Stimulated activated CD4-positive, alpha-beta T cell treated with anti-CD3 and anti-CD28 coated beads, TNF-alpha, amount 100 ng/mL, for 4 hours (primary cell): Measurements from ENCODE around the gene MAOB.
A peak's percentile ranks its signal among the peaks of the same experiment; 100 is the strongest.
"Not testable (repeated sequence)": the region's sequence is repeated elsewhere in the genome, so short reads cannot be mapped to it uniquely, and the experiment has no call there.

ENCODE experiments used
- DNase-seq, 3 experiments: peaks; one replicate each; pipeline ENCODE4 v3.0.0-alpha.2; 2020; ENCODE audit warnings: low read depth in 3 of 3

The MAOB gene

DNA sequence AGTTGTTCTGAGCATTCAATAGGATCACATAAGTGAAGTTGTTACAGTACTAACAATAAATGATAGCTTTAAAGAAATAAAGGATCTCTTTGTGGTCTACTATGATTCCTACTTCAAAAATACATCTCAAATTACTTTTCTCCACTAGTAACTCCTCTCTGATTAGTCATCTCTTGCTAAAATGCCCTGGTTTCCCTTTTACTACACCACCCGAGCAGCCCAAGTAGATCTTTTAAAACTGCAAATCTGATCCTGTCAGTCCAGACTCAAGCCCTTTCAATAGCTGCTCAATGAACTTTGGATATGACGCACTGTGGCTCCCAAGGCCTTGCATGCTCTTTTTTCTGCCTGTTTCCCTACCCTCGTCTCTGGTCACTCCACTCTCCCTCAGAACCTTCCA lies 128.6 kb downstream of the MAOB start:
- no peak for DNase-seq

DNA sequence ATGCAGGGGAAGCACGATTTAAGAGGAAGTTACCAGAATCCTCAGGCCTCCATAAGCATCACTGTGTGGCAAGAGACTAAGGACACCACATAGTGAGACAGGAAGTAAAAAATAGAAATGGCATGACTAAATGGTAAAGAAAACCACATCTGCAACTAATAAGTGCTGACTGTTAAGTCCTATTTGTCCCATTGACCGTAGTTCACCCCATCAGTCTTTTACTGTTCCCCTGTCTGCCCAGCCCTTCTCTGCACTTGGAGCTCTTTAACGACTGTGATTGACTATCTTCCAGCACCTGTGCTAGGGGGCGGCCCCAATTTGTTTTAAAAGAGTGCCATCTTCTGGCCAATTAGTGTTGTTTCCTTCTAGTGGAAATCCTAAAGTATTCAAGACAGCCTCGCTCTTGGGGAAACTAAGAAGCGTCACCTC lies 132.0 kb downstream of the MAOB start:
- DNase-seq: peak; percentile 2 to 9 (median 7)

DNA sequence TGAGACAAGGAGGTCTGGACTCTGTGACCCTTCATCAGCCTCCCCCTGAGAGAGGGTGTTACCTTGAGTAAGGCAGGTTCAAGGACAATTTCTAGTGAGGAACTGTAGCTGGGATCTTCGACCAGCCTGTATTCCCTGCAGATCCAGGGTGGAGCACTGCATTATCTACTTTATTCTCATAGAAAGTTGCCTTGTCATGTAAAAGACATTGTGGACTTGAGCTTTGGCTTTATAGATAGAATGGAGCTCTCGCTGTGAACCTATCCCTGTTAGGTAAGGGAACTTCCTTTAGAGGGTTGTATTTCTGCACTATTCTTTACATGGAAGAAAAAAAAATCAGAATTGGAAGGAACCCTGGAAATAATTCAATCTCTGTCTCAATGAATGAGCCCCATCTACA lies 134.8 kb downstream of the MAOB start:
- no peak for DNase-seq

GRCh38 chrX:43745938-43746721 lies 136.1 kb downstream of the MAOB start:
- DNase-seq: no peak

DNA sequence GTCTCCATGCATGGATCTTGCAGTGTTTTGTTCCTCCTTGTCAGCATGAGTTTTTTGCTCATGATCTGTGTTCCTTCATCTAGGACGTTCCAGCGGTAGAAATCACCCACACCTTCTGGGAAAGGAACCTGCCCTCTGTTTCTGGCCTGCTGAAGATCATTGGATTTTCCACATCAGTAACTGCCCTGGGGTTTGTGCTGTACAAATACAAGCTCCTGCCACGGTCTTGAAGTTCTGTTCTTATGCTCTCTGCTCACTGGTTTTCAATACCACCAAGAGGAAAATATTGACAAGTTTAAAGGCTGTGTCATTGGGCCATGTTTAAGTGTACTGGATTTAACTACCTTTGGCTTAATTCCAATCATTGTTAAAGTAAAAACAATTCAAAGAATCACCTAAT lies 138.0 kb downstream of the MAOB start:
- no peak for DNase-seq

- DNase-seq: no peak
These were observed 139.0 kb downstream of the MAOB start for GRCh38 chrX:43743100-43743822.

DNA sequence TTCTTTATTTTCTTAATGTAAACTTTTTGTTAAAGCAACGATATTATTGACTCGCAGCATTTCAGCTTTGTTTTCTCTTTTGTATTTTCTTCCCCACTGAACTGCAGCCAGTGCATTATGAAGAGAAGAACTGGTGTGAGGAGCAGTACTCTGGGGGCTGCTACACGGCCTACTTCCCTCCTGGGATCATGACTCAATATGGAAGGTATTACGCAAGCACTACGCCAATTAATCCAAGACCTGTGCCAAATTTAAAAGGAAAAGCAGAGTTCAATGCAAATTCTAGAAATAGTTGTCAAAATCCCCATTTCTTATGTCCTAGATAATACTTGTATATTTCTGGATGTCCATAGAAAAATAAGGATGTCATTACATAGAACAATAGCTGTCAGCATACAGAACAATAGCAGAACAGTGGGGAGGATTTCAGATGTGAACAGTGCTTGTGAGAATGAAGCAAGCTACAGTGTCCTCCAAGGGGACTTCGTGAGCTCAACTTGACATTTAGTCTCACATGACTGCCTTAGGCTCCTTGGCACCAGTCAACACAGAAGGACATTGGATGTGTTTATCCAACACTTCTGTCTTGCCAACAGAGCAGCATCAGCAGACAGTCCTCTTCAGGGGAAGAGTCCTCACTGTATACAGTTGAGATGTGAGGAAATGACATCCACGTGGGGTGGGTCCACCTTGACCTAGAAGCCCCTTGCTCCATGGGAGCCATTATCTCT lies 140.2 kb downstream of the MAOB start:
- DNase-seq: no peak

- DNase-seq: no peak
These were observed 146.3 kb downstream of the MAOB start for GRCh38 chrX:43735957-43736356.

DNA sequence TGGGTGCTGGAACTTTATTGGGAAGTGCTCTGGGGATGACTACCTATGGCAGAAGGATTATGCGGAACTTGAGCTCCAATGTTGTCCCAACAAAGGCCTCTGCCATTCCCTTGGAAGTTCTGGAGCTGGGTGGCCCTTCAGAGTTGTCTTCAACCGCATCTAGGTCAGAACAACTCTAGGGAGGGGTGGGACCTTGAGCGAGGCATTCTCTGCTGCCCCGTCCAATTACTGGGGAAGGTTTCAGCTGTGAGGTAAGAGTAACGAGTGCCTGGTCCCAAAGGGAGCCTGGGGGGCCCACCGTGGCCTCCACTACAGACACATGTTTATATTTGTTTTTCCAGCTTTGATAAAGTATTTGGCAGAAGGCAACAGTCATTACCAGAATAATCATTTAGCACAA lies 146.7 kb downstream of the MAOB start:
- DNase-seq: no peak

DNA sequence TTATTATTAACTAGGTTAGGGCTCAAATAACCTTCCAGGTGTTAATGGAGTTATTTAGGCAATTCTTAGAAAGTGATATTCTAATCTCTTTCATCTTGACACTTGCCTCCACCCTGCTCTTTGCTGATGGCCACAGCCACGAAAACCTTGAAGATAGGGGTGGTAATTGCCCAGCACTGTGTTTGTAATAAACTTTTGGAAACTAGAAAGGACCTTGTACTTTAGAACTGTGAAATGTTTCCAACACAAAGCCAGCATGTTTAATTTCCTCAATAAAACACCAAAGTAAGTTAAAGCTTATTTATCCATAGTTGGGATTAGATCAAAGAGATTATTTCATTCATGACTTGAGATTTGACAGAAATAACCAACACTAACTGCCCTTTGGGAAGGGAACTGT lies 147.8 kb downstream of the MAOB start:
- no peak for DNase-seq

DNA sequence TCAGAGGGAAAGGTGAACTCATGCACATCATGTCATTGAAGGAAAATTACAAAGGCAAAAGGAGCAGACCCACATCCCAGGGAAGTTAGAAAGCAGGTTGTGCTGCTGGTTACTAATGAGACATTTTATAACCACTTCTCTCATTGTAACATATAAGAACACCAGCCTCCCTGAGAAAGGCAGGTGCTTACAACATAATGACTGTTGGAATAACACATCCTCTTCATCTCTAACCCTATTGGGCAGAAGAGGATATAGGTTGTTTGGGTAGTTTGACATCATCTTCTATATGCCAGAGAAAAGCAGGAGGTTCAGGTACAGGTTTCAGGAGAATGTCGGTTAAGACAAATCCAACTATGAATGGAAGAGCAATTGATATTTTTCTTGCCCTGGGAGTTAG lies 148.6 kb downstream of the MAOB start:
- no peak for DNase-seq

DNA sequence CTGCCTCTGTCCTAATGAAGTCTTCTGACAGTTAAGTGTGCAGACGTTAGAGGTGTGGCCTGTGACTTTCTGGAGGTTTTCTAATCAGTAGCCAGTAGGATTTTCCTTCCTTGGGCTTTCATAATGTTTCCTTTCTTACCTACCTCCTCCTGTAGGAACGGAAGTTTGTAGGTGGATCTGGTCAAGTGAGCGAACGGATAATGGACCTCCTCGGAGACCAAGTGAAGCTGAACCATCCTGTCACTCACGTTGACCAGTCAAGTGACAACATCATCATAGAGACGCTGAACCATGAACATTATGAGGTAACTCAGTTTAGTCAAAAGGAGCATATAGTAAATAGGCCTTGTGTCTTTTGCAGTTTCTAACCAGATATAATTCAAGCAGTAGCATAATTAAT lies 151.2 kb downstream of the MAOB start:
- no peak for DNase-seq

- DNase-seq: no peak
These were observed 153.3 kb downstream of the MAOB start for GRCh38 chrX:43728966-43729365.

GRCh38 chrX:43728002-43728401 lies 154.2 kb downstream of the MAOB start:
- DNase-seq: no peak

DNA sequence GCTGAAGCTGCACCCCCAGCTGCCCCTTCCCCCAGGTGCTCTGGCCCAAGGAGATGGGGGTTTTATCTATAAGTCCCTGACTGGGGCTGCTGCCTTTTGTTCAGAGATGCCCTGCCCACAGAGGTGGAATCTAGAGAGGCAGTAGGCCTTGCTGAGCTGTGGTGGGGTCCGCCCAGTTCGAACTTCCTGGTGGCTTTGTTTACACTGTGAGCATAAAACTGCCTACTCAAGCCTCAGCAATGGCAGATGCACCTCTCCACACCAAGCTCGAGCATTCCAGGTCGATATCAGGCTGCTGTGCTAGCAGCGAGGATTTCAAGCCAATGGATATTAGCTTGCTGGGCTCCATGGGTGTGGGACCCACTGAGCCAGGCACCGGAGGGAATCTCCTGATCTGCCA lies 155.0 kb downstream of the MAOB start:
- not testable (repeated sequence) for DNase-seq

DNA sequence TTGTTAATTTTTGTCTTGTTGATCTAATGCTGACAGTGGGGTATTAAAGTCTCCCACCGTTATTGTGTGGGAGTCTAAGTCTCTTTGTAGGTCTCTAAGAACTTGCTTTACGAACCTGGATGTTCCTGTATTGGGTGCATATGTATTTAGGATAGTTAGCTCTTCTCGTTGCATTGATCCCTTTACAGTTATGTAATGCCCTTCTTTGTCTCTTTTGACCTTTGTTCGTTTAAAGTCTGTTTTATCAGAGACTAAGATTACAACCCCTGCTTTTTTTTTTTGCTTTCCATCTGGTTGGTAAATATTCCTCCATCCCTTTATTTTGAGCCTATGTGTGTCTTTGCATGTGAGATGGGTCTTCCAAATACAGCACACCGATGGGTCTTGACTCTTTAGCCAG lies 157.0 kb downstream of the MAOB start:
- not testable (repeated sequence) for DNase-seq

GRCh38 chrX:43720961-43721360 lies 161.3 kb downstream of the MAOB start:
- no peak for DNase-seq

GRCh38 chrX:43720082-43720481 lies 162.2 kb downstream of the MAOB start:
- DNase-seq: no peak

DNA sequence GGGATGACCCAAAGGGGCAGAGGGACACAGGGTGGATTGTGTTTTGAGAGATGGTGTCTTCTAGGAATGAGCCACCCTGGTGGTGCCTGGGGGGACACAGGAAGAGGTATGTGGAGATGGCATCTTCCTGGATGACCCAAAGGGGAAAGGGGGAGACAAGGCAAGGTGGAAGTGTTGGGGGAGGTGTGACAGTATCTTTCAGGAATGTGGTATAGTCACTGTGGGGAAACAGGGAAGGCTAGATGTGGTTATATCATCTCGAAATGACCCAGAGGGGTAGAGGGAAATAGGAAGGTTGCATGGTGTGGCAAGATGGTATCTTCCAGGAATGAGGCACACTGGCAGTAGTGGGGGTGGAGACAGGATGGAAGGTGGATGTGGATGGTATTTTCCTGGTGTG lies 163.3 kb downstream of the MAOB start:
- DNase-seq: no peak

GRCh38 chrX:43718546-43718945 lies 163.7 kb downstream of the MAOB start:
- DNase-seq: no peak

DNA sequence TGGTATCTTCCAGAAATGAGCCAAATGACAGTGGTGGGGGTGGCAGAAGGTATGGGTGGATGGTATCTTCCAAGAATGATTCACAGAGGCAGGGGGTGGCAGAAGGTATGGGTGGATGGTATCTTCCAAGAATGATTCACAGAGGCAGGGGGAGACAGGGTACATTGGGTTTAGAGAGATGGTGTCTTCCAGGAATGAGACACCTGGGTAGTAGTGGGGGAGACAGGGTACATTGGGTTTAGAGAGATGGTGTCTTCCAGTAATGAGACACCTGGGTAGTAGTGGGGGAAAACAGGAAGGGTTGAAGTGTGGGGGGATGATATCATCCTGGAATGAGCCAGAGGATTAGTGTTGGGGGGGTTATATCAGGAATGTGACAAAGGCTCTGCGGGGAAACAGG lies 164.2 kb downstream of the MAOB start:
- DNase-seq: no peak

DNA sequence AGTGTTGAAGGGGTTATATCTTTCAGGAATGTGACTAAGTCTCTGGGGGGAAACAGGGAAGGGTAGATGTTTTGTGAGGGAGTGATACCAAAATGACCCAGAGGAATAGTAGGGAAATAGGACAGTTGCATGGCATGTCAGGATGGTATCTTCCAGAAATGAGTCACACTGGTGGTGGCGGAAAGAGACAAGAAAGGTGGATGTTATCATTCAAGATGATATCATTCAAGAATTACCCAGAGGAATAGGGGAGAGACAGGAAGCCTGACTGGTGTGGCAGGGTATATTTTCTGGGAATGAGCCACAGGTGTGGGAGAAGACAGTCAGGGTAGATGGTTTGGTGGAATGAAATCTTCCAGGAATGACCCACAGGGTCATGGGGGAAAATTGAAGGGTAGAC lies 165.1 kb downstream of the MAOB start:
- no peak for DNase-seq

DNA sequence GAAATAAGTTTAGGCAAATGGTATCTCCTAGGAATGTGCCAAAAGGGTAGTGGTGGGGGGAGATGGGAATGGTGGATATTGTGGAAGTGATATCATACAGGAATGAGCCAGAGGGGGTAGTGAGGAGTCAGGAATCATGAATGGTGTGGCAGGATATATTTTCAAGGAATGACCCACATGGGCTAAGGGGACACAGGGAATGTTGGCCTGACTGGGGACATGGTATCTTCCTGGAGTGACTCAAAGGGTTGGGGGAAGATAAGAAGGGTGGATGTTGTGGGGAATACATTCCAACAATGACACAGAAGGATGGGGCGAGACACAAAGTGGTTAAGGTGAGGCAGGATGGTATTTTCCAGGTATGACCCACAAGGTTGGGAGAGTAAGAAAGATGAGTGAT lies 165.6 kb downstream of the MAOB start:
- no peak for DNase-seq
